GM12878 (cell line): ENCODE data around the gene ZMYM5. TPM values are rescaled to one million over a fixed set of nuclear protein-coding genes. Genes with fewer than 3 reads are reported as not detected.

Source experiments
- BCL11A ChIP-seq: IDR thresholded peaks from 2 replicates; pipeline ENCODE4 v1.6.1; 2011; ENCODE audit warnings: low read depth, low read length
- CEBPB ChIP-seq, 2 experiments: fragments of 150-350 bp in 1 of 2; IDR thresholded peaks; 2 replicates each; pipeline ENCODE4 v1.6.1; 2012 to 2014; ENCODE audit warnings: low read depth in 2 of 2, low read length in 2 of 2, borderline replicate concordance in 1 of 2, inconsistent platforms in 1 of 2
- CREB1 ChIP-seq: IDR thresholded peaks from 2 replicates; pipeline ENCODE4 v1.6.1; 2012; ENCODE audit warnings: low read depth, mild to moderate bottlenecking, inconsistent platforms
- EGR1 ChIP-seq, 2 experiments: IDR thresholded peaks; 1 replicate in 1 of 2; 2 replicates in 1 of 2; pipeline ENCODE4 v1.6.1; 2011 to 2012; ENCODE audit warnings: low read depth in 2 of 2, low read length in 2 of 2, borderline replicate concordance in 1 of 2, mild to moderate bottlenecking in 1 of 2, moderate library complexity in 1 of 2
- HDAC2 ChIP-seq: fragments of 200-600 bp; sonication (generic); IDR thresholded peaks from 2 replicates; pipeline ENCODE4 v1.6.1; 2017
- HDGF ChIP-seq: fragments of 450-650 bp; IDR thresholded peaks from 2 replicates; pipeline ENCODE4 v1.6.1; 2016; ENCODE audit warnings: antibody characterized with exemption
- IRF4 ChIP-seq: IDR thresholded peaks from 2 replicates; pipeline ENCODE4 v1.6.1; 2011; ENCODE audit warnings: low read depth, low read length
- MTA2 ChIP-seq: fragments of 450-650 bp; IDR thresholded peaks from 2 replicates; pipeline ENCODE4 v1.6.1; 2016; ENCODE audit warnings: low read depth, mild to moderate bottlenecking, moderate library complexity
- MXI1 ChIP-seq: fragments of 150-350 bp; IDR thresholded peaks from 2 replicates; pipeline ENCODE4 v1.6.1; 2011; ENCODE audit warnings: low read depth, mild to moderate bottlenecking, inconsistent platforms, low read length, improper control_type of control experiment
- MYB ChIP-seq: fragments of 150-350 bp; IDR thresholded peaks from 2 replicates; pipeline ENCODE4 v1.6.1; 2014; ENCODE audit warnings: mild to moderate bottlenecking, low read depth, low read length, borderline replicate concordance
- NBN ChIP-seq: fragments of 450-650 bp; IDR thresholded peaks from 2 replicates; pipeline ENCODE4 v1.6.1; 2016
- NFYA ChIP-seq: IDR thresholded peaks from 2 replicates; pipeline ENCODE4 v1.6.1; 2011; ENCODE audit warnings: low read depth, mild to moderate bottlenecking, low read length, improper control_type of control experiment, borderline replicate concordance
- NR2C2 ChIP-seq: IDR thresholded peaks from 2 replicates; pipeline ENCODE4 v1.6.1; 2011; ENCODE audit warnings: borderline replicate concordance, low read depth; ENCODE audit not compliant: control insufficient read depth, insufficient read length
- POLR2AphosphoS2 ChIP-seq: IDR thresholded peaks from 2 replicates; pipeline ENCODE4 v1.6.1; 2011; ENCODE audit warnings: low read depth, mild to moderate bottlenecking, low read length, improper control_type of control experiment, moderate library complexity
- POU2F2 ChIP-seq: IDR thresholded peaks from 3 replicates; pipeline ENCODE4 v1.6.1; 2011; ENCODE audit warnings: low read depth, mild to moderate bottlenecking, low read length, borderline replicate concordance
- RB1 ChIP-seq: fragments of 450-650 bp; formaldehyde crosslinking; IDR thresholded peaks from 2 replicates; pipeline ENCODE4 v1.6.1; 2017; ENCODE audit warnings: mild to moderate bottlenecking, borderline replicate concordance
- RUNX3 ChIP-seq: IDR thresholded peaks from 2 replicates; pipeline ENCODE4 v1.6.1; 2012; ENCODE audit warnings: low read length, inconsistent platforms
- SIN3A ChIP-seq: IDR thresholded peaks from 2 replicates; pipeline ENCODE4 v1.6.1; 2012; ENCODE audit warnings: low read depth, low read length, improper control_type of control experiment
- SIX5 ChIP-seq: IDR thresholded peaks from 2 replicates; pipeline ENCODE4 v1.6.1; 2011; ENCODE audit warnings: mild to moderate bottlenecking, low read depth, low read length, moderate library complexity; ENCODE audit not compliant: severe bottlenecking
- SRF ChIP-seq, 2 experiments: IDR thresholded peaks; 2 replicates each; pipeline ENCODE4 v1.6.1; 2011; ENCODE audit warnings: low read depth in 2 of 2, low read length in 2 of 2, mild to moderate bottlenecking in 1 of 2, moderate library complexity in 1 of 2
- SUPT20H ChIP-seq: IDR thresholded peaks from 2 replicates; pipeline ENCODE4 v1.6.1; 2011; ENCODE audit warnings: low read depth, mild to moderate bottlenecking, low read length, moderate library complexity, borderline replicate concordance; ENCODE audit not compliant: control insufficient read depth
- SUZ12 ChIP-seq: fragments of 200-600 bp; sonication (generic); IDR thresholded peaks from one replicate; pipeline ENCODE4 v1.6.1; 2018; ENCODE audit warnings: antibody characterized with exemption, mild to moderate bottlenecking; ENCODE audit not compliant: unreplicated experiment
- TCF12 ChIP-seq: IDR thresholded peaks from 2 replicates; pipeline ENCODE4 v1.6.1; 2011; ENCODE audit warnings: low read depth, mild to moderate bottlenecking, low read length
- TCF7 ChIP-seq: IDR thresholded peaks from 2 replicates; pipeline ENCODE4 v1.6.1; 2014; ENCODE audit warnings: antibody characterized with exemption, borderline replicate concordance
- WRNIP1 ChIP-seq: IDR thresholded peaks from 2 replicates; pipeline ENCODE4 v1.6.1; 2011; ENCODE audit warnings: low read depth, low read length, improper control_type of control experiment, borderline replicate concordance
- ZSCAN29 ChIP-seq: fragments of 450-650 bp; IDR thresholded peaks from 2 replicates; pipeline ENCODE4 v1.6.1; 2017; ENCODE audit warnings: mild to moderate bottlenecking, moderate library complexity
- ZZZ3 ChIP-seq: IDR thresholded peaks from 2 replicates; pipeline ENCODE4 v1.6.1; 2011; ENCODE audit warnings: low read depth; ENCODE audit not compliant: control insufficient read depth, insufficient read length
- polyA plus RNA-seq, 11 experiments: library from polyadenylated mRNA; depleted of rRNA in 4 of 11; unstranded in 6 of 11; stranded (reverse) in 5 of 11; fragments of >200 nt; fragmentation: Nextera tagmentation in 4 of 11; fragmentation: Illumina TruSeq in 1 of 11; extraction: Ambion mirVana in 4 of 11; extraction: Trizol in 1 of 11; gene quantifications; 1 replicate in 1 of 11; 2 replicates in 10 of 11; pipeline versions ENCODE4 v1.2.1 to v1.2.3, GENCODE V29; 2011 to 2016; ENCODE audit warnings: inconsistent platforms in 2 of 11, missing spikeins in 2 of 11, low read depth in 1 of 11
- total RNA-seq, 4 experiments: library from RNA; depleted of rRNA in 3 of 4; stranded (reverse); fragments of >200 nt in 3 of 4; fragmentation: Illumina TruSeq in 1 of 4; extraction: Trizol in 1 of 4; gene quantifications; 2 replicates each; pipeline versions ENCODE4 v1.2.1 to v1.2.3, GENCODE V29; 2013 to 2021
- TF ChIP-seq, protein P1 (sequence below): IDR thresholded peaks from 2 replicates; pipeline ENCODE4 v1.6.1; 2012; ENCODE audit warnings: mild to moderate bottlenecking, low read depth, low read length
- TF ChIP-seq, protein P2 (sequence below): IDR thresholded peaks from 2 replicates; pipeline ENCODE4 v1.6.1; 2011; ENCODE audit warnings: low read depth, mild to moderate bottlenecking, low read length, moderate library complexity, borderline replicate concordance; ENCODE audit errors: extremely low read depth

The ZMYM5 gene
- total and polyA plus RNA-seq, 10 of the 15 experiments (the other 5 are each of a cell fraction or from before 2014, with no cell fraction given) = 7.1 to 13.7 (median 10.6) TPM

DNA sequence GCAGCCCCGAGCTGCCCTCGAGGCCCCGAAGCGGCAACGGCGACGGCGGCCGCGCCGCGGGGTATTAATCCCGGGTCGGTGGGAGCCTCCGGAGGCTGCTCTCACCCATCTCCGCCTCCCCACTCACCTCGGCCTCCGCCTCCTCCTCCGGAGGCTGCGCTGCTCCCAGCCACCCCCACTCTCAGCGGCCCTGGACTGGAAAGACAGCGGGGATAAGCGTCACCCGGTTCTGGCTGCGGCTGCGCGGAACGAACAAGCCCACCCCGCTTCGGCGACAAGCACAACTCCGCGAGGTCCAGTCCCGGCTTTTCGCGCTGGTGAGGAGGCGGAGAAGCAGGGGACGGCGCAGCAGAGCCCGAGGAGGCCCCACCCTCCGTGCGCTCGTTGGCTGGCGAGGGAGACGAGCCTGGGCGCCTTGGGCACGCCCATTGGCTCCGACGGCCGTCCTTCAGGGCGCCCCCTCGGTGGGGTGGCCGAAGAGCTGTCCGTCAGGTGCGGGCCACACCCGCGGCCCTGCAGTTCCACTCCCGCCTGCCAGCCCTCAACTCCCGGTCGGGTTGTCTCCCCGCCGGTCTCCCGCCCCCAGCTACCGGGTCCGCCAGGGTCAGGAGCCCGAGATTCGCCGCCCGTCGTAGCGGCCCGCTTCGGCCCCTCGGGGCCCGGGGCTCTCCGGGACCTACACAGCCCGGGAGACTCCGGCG is at the start of gene ZMYM5 (continued):
- TF ChIP-seq, protein P1, sequence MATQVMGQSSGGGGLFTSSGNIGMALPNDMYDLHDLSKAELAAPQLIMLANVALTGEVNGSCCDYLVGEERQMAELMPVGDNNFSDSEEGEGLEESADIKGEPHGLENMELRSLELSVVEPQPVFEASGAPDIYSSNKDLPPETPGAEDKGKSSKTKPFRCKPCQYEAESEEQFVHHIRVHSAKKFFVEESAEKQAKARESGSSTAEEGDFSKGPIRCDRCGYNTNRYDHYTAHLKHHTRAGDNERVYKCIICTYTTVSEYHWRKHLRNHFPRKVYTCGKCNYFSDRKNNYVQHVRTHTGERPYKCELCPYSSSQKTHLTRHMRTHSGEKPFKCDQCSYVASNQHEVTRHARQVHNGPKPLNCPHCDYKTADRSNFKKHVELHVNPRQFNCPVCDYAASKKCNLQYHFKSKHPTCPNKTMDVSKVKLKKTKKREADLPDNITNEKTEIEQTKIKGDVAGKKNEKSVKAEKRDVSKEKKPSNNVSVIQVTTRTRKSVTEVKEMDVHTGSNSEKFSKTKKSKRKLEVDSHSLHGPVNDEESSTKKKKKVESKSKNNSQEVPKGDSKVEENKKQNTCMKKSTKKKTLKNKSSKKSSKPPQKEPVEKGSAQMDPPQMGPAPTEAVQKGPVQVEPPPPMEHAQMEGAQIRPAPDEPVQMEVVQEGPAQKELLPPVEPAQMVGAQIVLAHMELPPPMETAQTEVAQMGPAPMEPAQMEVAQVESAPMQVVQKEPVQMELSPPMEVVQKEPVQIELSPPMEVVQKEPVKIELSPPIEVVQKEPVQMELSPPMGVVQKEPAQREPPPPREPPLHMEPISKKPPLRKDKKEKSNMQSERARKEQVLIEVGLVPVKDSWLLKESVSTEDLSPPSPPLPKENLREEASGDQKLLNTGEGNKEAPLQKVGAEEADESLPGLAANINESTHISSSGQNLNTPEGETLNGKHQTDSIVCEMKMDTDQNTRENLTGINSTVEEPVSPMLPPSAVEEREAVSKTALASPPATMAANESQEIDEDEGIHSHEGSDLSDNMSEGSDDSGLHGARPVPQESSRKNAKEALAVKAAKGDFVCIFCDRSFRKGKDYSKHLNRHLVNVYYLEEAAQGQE = no peak
- TF ChIP-seq POLR2AphosphoS2 = no peak
- TF ChIP-seq RB1 = peak; percentile 15; the same call in 1 of the 2 replicates
- no peak for TF ChIP-seq HDAC2
- TF ChIP-seq MYB = no peak
- TF ChIP-seq SRF (IDR thresholded peaks at IDR 0.05; ENCODE audit: low read depth in 2 of 2, low read length in 2 of 2) = no peak
- no peak for TF ChIP-seq CEBPB (IDR thresholded peaks at IDR 0.05; ENCODE audit: borderline replicate concordance in 1 of 2, low read depth in 2 of 2, low read length in 2 of 2)
- peak; percentile 86 for TF ChIP-seq NFYA
- no peak for TF ChIP-seq BCL11A
- peak; percentile 84 for TF ChIP-seq NBN
- TF ChIP-seq TCF7 = no peak
- no peak; the same call in 1 of the 2 replicates for TF ChIP-seq MXI1
- peak; percentile 43; the same call in 1 of the 3 replicates for TF ChIP-seq POU2F2
- TF ChIP-seq SIX5 = no peak
- no peak; the same call in 1 of the 2 replicates for TF ChIP-seq SIN3A
- TF ChIP-seq ZSCAN29 = peak; percentile 86; the same call in 1 of the 2 replicates
- 0 out of 2 replicates have a peak, but pooled peaks have one; percentile 10 for TF ChIP-seq IRF4
- TF ChIP-seq TCF12 = 0 out of 2 replicates have a peak, but pooled peaks have one; percentile 18
- TF ChIP-seq, protein P2, sequence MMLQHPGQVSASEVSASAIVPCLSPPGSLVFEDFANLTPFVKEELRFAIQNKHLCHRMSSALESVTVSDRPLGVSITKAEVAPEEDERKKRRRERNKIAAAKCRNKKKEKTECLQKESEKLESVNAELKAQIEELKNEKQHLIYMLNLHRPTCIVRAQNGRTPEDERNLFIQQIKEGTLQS = no peak
- TF ChIP-seq SUZ12 = no peak
- TF ChIP-seq RUNX3 = peak; percentile 49
- peak; percentile 93 for TF ChIP-seq HDGF
- no peak for TF ChIP-seq ZZZ3
- TF ChIP-seq WRNIP1 = no peak
- TF ChIP-seq NR2C2 = no peak
- TF ChIP-seq MTA2 = no peak
- no peak for TF ChIP-seq SUPT20H
- TF ChIP-seq CREB1 = peak; percentile 74; the same call in 1 of the 2 replicates
- TF ChIP-seq EGR1 (IDR thresholded peaks at IDR 0.05; ENCODE audit: borderline replicate concordance in 1 of 2, low read depth in 2 of 2, low read length in 2 of 2) = peak in 1 of 2 experiments; percentile 62; a peak in 2 of 3 replicates
